Frontal cortex (tissue), 4 donors: Measurements from ENCODE around the gene MRPL17. TPM values are rescaled to one million over a fixed set of nuclear protein-coding genes. Genes with fewer than 3 reads are reported as not detected.
A peak's percentile ranks its signal among the peaks of the same experiment; 100 is the strongest.

Experiments
- DNase-seq, 2 donors: peaks; one replicate each; pipeline ENCODE4 v3.0.0; 2012; ENCODE audit warnings: low spot score in 2 of 2
- FAIRE-seq: peaks from 2 replicates; lab custom pipeline; 2012; peaks lifted over from hg19 to GRCh38; lab: Jason Lieb, UNC
- total RNA-seq: library from RNA; depleted of rRNA; stranded (reverse); fragments of >200 nt; gene quantifications from one replicate; pipeline ENCODE4 v1.2.3, GENCODE V29; 2014
- donor health status: control.
- donor health status: control.
- donor health status: control.

Gene MRPL17
- total RNA-seq, 1 donor from 2014 or later, result 18.8 TPM

GRCh38 chr11:6655790-6656583, 27.2 kb downstream of the MRPL17 start, which contains the start of gene DCHS1:
Gene DCHS1 (minus strand): TSS chr11:6655809. CDS start chr11:6641613, 14,196 bp downstream.
- DNase-seq (peak in 1 of 2 donors; percentile 70), FAIRE-seq (no peak)

DNA sequence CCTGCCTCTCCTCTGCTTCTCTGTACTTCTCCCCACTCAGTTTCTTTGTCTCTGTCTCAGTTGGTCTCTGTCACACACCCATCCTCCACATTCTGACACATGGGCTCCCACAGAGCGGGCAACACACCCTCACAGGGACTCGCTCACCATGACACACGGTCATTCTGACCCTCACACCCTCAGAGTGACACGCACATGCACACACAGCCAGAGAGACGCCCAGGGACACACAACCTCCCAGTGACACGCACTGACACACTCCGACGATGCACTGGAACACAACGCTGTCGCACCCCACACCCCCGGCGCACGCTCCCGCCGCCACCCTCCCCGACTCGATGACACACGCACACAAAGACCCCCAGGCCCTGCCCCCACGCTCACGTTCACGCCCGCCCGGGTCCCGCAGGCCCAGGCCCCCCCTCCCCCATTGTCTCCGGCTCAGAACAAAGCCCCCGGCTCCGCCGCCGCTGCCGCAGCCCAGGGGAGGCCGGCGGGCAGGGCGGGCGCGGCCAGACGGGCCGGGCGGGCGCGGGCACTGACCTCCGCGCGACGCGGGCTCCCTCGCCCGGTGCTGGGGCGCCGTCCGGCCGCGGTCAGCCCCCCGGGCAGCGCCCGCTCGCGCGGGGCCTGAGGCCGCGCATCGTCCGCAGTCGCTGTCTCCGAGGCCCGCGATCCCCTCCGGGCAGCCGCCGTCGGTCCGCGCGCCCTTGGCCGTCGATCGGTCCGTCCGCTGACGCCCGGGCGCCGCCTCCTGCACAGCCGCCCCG, 27.9 kb downstream of the MRPL17 start:
- FAIRE-seq (no peak), DNase-seq (peak; percentile 61 to 66)

GRCh38 chr11:6654281-6655019, 28.7 kb downstream of the MRPL17 start:
- DNase-seq (peak; percentile 51 to 67), FAIRE-seq (no peak)

DNA sequence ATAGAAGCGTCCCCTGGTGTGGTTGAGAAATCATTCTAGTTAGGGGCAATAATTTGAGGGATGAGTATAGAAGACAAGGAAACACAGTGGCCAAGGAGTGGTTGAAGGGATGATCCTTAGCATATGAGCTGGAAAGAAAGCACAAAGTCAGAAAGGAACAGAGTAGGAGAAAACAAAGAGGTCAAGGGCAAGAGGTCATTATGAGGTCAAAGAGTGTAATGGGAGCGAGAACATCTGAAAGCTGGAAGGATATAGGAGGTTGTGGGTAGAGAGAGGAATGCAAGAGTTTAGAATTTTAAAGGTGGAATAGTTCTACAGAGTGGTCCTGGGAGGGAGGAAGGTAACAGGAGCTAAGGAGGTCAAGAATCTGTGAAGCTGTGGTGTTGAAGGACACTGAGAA, 29.5 kb downstream of the MRPL17 start:
- DNase-seq, result peak in 1 of 2 donors; percentile 1
- no peak for FAIRE-seq

DNA sequence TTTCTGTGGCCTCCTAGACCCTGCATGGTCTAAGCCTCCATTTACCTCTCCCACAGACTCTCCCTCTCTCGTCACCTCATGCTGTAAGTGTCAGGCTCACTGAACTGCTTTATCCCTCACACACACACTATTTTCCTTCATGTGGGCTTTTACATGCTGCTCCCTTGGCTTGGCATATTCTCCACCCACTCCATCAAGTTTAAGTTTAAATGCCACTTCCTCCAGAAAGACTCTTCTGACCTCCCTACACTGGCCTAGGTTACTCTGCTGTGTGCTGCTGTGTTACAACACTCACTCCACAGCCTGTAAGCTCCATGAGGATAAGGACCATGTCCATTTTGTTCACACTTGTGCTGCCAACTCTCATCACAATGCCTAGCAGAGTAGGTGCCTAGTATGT, 30.0 kb downstream of the MRPL17 start:
- FAIRE-seq (no peak), DNase-seq (no peak)

GRCh38 chr11:6652182-6652581, 31.0 kb downstream of the MRPL17 start:
- no peak for DNase-seq
- FAIRE-seq, result no peak

DNA sequence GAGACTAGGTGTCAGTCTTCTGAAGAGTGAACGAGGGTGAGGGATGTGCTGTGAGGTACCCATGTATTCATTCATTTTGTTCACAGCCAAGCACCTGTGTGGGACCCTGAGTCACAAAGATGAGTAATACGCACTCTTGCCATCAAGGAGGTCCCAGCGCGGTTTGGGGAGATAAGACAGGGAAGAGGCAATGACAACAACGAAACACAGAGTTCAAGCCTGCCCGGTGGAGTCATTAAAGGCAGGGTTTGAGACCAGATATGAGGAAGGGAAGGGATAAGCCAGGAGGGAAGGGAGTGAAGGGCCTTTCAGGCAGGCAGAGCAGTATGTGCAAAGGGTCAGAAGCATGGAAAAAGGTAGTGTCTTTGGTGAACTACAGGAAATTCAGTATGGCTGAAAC, 32.2 kb downstream of the MRPL17 start:
- FAIRE-seq (no peak), DNase-seq (no peak)

- no peak for DNase-seq
- FAIRE-seq, result no peak
Measured at GRCh38 chr11:6650104-6650503, 33.0 kb downstream of the MRPL17 start.

GRCh38 chr11:6648501-6648900, 34.6 kb downstream of the MRPL17 start:
- no peak for FAIRE-seq
- no peak for DNase-seq

DNA sequence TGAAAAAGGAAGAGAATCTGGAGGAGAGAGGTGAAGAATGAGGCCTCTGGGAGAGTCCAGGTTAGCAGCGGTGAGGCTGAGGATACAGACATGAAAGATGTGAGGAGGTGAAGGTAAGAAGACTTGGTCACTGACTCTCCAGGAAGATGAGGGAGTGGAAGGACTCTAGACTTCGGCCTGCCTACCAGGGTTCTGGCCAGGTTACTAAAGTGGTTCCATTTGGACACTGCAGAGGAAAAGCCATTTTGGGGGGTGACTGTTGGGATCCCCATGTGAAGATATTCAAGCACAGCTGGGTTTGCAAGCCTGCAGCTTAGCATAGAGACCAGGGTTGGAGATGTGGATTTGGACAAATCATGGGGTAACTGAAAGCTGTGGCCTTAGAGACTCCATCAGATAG, 35.3 kb downstream of the MRPL17 start:
- DNase-seq (no peak), FAIRE-seq (no peak)

- FAIRE-seq, result no peak
Measured at GRCh38 chr11:6646918-6647679, 36.0 kb downstream of the MRPL17 start.

DNA sequence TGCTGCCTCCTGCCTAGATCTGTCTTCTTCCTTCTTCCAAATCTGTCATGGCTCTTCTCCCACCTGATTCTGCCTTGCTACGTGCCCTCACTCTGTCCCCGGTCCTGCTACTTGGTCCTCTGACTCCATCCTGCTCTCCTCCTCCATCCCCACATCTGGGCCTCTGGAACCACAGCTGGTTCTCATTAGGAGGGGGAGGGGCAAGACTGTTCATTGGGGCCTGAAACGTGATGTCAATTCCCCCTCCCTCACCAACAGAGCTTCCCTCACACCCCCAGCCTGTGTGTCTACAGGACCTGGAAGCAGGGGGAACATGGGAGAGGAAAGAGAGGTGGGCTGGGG, 36.6 kb downstream of the MRPL17 start:
- no peak for FAIRE-seq
- DNase-seq, result no peak

More at GRCh38 chr11:6646918-6647679, 36.0 kb downstream of the MRPL17 start:
- no peak for DNase-seq

DNA sequence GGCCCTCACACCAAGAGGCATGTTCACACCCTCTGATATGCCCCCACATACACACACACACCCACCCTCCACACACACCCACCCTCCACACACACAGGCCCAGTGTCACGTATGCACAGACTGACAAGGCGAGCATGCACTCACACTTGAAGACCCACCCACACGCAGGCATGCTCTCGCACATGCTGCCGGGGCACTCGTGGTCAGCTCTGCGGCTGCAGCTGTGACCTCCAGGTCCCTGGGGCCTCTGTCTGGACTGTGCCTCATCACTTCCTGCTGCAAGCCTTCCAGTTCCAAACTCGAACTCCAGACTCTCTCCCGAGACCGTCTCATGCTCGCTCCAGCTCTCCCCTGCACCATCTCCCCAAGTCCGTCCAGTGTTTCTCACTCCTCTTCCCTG, 37.1 kb downstream of the MRPL17 start:
- FAIRE-seq, result no peak
- DNase-seq, result no peak

GRCh38 chr11:6642957-6643356, 40.2 kb downstream of the MRPL17 start:
- FAIRE-seq (no peak), DNase-seq (no peak)

DNA sequence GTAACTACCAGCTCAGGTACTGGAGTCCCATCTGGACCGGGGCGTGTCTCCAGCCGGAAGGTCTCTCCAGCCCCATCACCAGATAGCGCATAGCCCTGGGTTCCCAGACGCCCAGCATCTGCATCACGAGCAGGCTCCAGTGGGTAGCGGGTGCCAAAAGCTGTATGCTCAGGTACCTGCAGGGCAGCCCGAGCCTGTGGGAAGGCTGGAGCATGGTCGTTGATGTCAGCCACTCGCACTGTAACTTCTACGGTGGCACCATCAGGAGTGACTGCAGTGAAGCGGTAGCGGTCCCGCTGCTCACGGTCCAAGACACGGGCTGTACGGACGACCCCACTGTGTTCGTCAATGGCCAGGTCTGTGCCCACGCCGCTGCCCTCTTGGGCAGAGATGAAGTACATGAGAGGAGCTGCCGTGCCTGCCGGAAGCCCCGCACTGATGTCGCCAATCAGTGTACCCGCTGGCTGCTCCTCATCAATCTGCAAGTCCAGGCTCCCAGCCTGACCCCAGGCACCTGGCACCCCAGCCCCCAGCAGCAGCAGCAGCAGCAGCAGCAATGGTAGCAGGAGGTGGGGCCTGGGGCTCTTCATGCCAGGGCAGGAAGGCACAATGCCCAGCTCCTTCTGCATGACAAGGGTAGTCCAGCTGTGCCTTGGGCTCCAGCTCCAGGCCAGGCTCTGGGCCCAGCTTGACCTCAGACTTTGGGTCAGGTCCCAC, 42.0 kb downstream of the MRPL17 start:
- no peak for FAIRE-seq
- no peak for DNase-seq

DNA sequence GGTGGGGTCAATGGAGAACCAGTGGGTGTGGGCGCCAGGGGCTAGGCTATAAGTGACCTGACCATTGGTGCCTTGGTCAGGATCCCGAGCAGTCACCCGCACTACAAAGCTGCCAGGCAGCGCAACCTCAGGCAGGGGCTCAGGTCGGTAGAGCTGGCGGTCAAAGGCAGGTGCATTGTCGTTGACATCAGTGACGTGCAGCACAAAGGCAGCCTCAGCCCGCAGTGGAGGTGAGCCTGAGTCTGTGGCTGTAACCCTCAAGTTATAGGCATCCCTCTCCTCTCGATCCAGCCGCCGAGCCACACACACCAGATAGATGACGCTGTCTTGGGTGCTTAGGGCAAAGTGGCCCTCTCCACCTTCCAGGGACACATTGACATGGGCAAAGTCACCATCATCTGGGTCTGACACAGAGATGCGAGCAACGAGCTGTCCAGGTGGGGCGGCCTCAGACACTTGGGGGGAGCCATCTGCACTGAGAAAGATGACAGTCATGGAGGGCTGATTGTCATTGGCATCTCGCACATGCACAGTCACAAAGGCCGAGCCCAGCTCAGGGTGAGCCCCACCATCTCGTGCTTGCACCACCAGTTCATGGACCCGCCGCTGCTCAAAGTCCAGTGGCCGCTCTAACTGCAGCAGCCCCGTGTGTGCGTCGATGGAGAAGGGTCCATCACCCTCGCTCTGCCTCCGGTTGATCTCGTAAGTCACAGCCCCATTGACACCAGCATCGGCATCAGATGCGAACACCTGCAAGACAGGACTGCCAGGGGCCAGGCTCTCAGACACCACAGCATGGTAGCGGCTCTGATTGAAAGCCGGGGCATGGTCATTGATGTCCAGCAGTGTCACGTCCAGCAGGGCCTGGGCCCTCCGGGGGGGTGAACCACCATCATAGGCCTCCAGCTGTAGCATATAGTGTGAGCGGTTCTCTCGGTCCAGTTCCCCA, 42.8 kb downstream of the MRPL17 start:
- FAIRE-seq, result no peak
- no peak for DNase-seq

DNA sequence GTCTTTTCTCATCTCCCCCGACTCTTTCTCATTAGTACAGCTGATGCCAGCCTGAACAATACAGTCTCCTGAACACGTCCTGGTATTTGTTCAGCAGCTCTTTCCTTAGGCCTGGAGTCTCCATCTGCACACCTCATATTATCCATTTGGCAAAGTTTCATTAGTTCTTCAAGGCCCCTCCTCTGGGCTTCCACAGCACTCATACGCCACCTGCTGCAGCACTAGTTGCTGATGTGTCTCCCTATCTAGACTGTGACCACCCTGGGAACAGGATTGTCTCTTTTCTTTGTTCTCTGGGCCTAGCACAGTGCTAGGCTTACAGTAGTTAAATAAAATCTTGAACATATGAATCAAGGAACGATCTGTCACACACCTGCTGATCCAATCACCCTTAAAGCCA, 44.7 kb downstream of the MRPL17 start:
- DNase-seq, result no peak
- no peak for FAIRE-seq

GRCh38 chr11:6637871-6638270, 45.3 kb downstream of the MRPL17 start:
- FAIRE-seq, result no peak
- no peak for DNase-seq
